ENCODE results near the gene ZDHHC18. TPM values are rescaled to one million over a fixed set of nuclear protein-coding genes. Genes with fewer than 3 reads are reported as not detected.

The ZDHHC18 gene
- total and polyA plus RNA-seq, 2 of the 8 experiments (the other 6 are each of a cell fraction or from before 2014, with no cell fraction given), result 29.7 to 49.8 TPM

DNA sequence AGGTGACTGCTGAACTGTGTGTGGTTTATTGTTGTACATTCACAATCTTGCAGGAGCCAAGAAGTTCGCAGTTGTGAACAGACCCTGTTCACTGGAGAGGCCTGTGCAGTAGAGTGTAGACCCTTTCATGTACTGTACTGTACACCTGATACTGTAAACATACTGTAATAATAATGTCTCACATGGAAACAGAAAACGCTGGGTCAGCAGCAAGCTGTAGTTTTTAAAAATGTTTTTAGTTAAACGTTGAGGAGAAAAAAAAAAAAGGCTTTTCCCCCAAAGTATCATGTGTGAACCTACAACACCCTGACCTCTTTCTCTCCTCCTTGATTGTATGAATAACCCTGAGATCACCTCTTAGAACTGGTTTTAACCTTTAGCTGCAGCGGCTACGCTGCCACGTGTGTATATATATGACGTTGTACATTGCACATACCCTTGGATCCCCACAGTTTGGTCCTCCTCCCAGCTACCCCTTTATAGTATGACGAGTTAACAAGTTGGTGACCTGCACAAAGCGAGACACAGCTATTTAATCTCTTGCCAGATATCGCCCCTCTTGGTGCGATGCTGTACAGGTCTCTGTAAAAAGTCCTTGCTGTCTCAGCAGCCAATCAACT is 45.2 kb upstream of the ZDHHC18 start:
- Histone ChIP-seq H3K18ac (ENCODE audit: extremely low read depth, low read length) (no peak overlapping the region), H2BK5ac (ENCODE audit: low read depth, low read length) (no peak overlapping the region), H3K79me1 (ENCODE audit: low read depth, low read length) (no peaks in the 10 kb centered on the region), H3K9ac (replicated peaks in 1 of 4; ENCODE audit: extremely low read depth in 1 of 4, low read depth in 3 of 4, low read length in 3 of 4) (no peak overlapping the region), H4K91ac (replicated peaks; ENCODE audit: insufficient read length, low read length) (no peak overlapping the region), H2AK5ac (ENCODE audit: low read depth, low read length) (no peak overlapping the region), H2BK120ac (replicated peaks; ENCODE audit: low read depth, low read length) (no peak overlapping the region), H3K4me1 (replicated peaks in 1 of 4; ENCODE audit: control insufficient read depth in 3 of 4, insufficient read depth in 4 of 4, low read length in 3 of 4) (peaks cover 0 to 8% (median 5%) of the 10 kb centered on the region in 4 experiments; a peak in 4 of 7 replicates), H3K4ac (replicated peaks; ENCODE audit: insufficient read length, low read depth, low read length) (no peak overlapping the region), H3K23ac (ENCODE audit: insufficient read length) (no peak overlapping the region), H2AFZ (ENCODE audit: low read length) (no peak overlapping the region), H3K27me3 (replicated peaks in 1 of 4; ENCODE audit: control insufficient read depth in 3 of 4, extremely low read depth in 1 of 4, insufficient read depth in 3 of 4, low read length in 3 of 4) (no peaks in the 10 kb centered on the region), H3K14ac (ENCODE audit: insufficient read length) (no peak overlapping the region), H3K27ac (ENCODE audit: low read depth, low read length) (no peak overlapping the region), H2BK15ac (ENCODE audit: low read length) (no peak overlapping the region), H2BK12ac (ENCODE audit: low read depth, low read length) (no peak overlapping the region), H3K23me2 (ENCODE audit: low read depth, low read length) (no peaks in the 10 kb centered on the region; the same call in 1 of the 2 replicates), H4K20me1 (replicated peaks in 1 of 2; ENCODE audit: control insufficient read depth in 1 of 2, insufficient read depth in 2 of 2, low read length in 2 of 2) (peaks cover 5 to 9% of the 10 kb centered on the region in 2 experiments), H3K36me3 (ENCODE audit: control insufficient read depth in 2 of 4, insufficient read depth in 4 of 4, low read length in 3 of 4) (peaks cover 30 to 56% (median 41%) of the 10 kb centered on the region in 4 experiments), H3K79me2 (ENCODE audit: control insufficient read depth in 1 of 2, insufficient read depth in 2 of 2, low read length in 2 of 2) (no peaks in the 10 kb centered on the region), H3K9me3 (ENCODE audit: insufficient read depth in 2 of 2, low read depth in 1 of 2, low read length in 1 of 2) (no peaks in the 10 kb centered on the region), H2BK20ac (ENCODE audit: low read length) (no peak overlapping the region), H3K4me2 (ENCODE audit: insufficient read depth in 1 of 2, low read depth in 2 of 2, low read length in 2 of 2) (no peak overlapping the region), H4K5ac (ENCODE audit: insufficient read length, low read depth, low read length) (no peak overlapping the region), H3K4me3 (ENCODE audit: extremely low read depth in 1 of 4, insufficient read depth in 2 of 4, low read depth in 3 of 4, low read length in 4 of 4) (no peak overlapping the region), H3K56ac (replicated peaks; ENCODE audit: insufficient read length, low read depth, low read length) (no peak overlapping the region), H4K8ac (ENCODE audit: extremely low read depth, insufficient read depth, low read length) (no peak overlapping the region; the same call in 1 of the 2 replicates)
- POLR2A ChIA-PET (ENCODE audit: partially characterized antibody), result interaction anchor here (0.5 to 11.6 kb wide), 4 partner anchors 10 to 446 kb away, joined by 3 to 118 read pairs (median 4); partner anchors contain the start of gene ARID1A
- TF ChIP-seq, protein P1, sequence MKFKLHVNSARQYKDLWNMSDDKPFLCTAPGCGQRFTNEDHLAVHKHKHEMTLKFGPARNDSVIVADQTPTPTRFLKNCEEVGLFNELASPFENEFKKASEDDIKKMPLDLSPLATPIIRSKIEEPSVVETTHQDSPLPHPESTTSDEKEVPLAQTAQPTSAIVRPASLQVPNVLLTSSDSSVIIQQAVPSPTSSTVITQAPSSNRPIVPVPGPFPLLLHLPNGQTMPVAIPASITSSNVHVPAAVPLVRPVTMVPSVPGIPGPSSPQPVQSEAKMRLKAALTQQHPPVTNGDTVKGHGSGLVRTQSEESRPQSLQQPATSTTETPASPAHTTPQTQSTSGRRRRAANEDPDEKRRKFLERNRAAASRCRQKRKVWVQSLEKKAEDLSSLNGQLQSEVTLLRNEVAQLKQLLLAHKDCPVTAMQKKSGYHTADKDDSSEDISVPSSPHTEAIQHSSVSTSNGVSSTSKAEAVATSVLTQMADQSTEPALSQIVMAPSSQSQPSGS (IDR thresholded peaks at IDR 0.05; ENCODE audit: low read length), result no peak
- TF ChIP-seq RXRA (IDR thresholded peaks at IDR 0.05; ENCODE audit: insufficient read depth, low read depth, low read length) (no peak), ASH2L (IDR thresholded peaks at IDR 0.05; ENCODE audit: low read length) (no peak), TBP (IDR thresholded peaks at IDR 0.05; ENCODE audit: low read depth, low read length) (no peak), FOSL1 (IDR thresholded peaks at IDR 0.05; ENCODE audit: insufficient read depth, low read depth, low read length) (no peak), SRF (IDR thresholded peaks at IDR 0.05; ENCODE audit: low read depth, low read length) (no peak), TCF12 (IDR thresholded peaks at IDR 0.05; ENCODE audit: low read depth, low read length) (no peak), SIX5 (IDR thresholded peaks at IDR 0.05; ENCODE audit: low read depth, low read length) (no peak)
- WGBS, 2 experiments (ENCODE audit: extremely low coverage in 1 of 2, insufficient coverage in 1 of 2, insufficient read length in 1 of 2, insufficient replicate concordance in 2 of 2, low coverage in 1 of 2, low lambda C conversion rate in 2 of 2, missing lambda C conversion rate in 1 of 2), result 91% methylated on average over 11 of the region's 11 CpGs; no CpG with 5 or more reads in 1 of the 2 experiments
- CTCF ChIA-PET (ENCODE audit: partially characterized antibody), result interaction anchor here (0.9 to 2.6 kb wide), 9 partner anchors 9 to 197 kb away, joined by 3 to 6 read pairs (median 4); no protein-coding TSS in a partner anchor
- FAIRE-seq, result no peak
- DNase-seq (ENCODE audit: low read depth in 1 of 2, low spot score in 2 of 2), result no peak

Data from H1 (cell line).